H1 (cell line): Measurements from ENCODE around the gene AHCY.

ENCODE experiments used
- ASH2L ChIP-seq: fragments of 200-600, 300-600 bp; sonication (generic); IDR thresholded peaks from one replicate; pipeline ENCODE4 v1.7.1; 2017; ENCODE audit warnings: low read length
- CBX5 ChIP-seq: fragments of 300-800, 300-1000 bp; sonication (generic); IDR thresholded peaks from 2 replicates; pipeline ENCODE4 v1.7.1; 2016; ENCODE audit warnings: antibody characterized with exemption, low read length, low read depth
- CEBPB ChIP-seq: IDR thresholded peaks from 2 replicates; pipeline ENCODE4 v1.6.1; 2012; ENCODE audit warnings: low read depth, low read length
- CTCF ChIP-seq, 3 experiments: IDR thresholded peaks; 1 replicate in 2 of 3; 2 replicates in 1 of 3; pipeline versions ENCODE4 v1.5.1 to v1.6.1; 2011; ENCODE audit warnings: low read length in 3 of 3, mild to moderate bottlenecking in 3 of 3, inconsistent platforms in 2 of 3, low read depth in 1 of 3, moderate library complexity in 1 of 3; ENCODE audit not compliant: insufficient read depth in 1 of 3; ENCODE audit errors: control extremely low read depth in 1 of 3
- EP300 ChIP-seq, 2 experiments: IDR thresholded peaks; 1 replicate in 1 of 2; 2 replicates in 1 of 2; pipeline ENCODE4 v1.6.1; 2011 to 2012; ENCODE audit warnings: low read depth in 2 of 2, low read length in 2 of 2, mild to moderate bottlenecking in 2 of 2, borderline replicate concordance in 1 of 2, inconsistent platforms in 1 of 2, moderate library complexity in 1 of 2
- GABPA ChIP-seq: IDR thresholded peaks from 2 replicates; pipeline ENCODE4 v1.6.1; 2011; ENCODE audit warnings: mild to moderate bottlenecking, low read length, moderate library complexity, borderline replicate concordance; ENCODE audit not compliant: insufficient read depth
- HDAC6 ChIP-seq: IDR thresholded peaks from one replicate; pipeline ENCODE4 v1.7.1; 2012; ENCODE audit warnings: low read depth, mild to moderate bottlenecking, inconsistent platforms, low read length, moderate library complexity
- POLR2A ChIP-seq, 2 experiments: IDR thresholded peaks; 1 replicate in 1 of 2; 2 replicates in 1 of 2; pipeline ENCODE4 v1.6.1; 2011; ENCODE audit warnings: low read depth in 2 of 2, low read length in 2 of 2, mild to moderate bottlenecking in 2 of 2; ENCODE audit errors: control extremely low read depth in 1 of 2
- POLR2AphosphoS5 ChIP-seq: IDR thresholded peaks from 2 replicates; pipeline ENCODE4 v1.6.1; 2011; ENCODE audit warnings: low read depth, low read length
- RAD21 ChIP-seq, 2 experiments: IDR thresholded peaks in 1 of 2; conservative IDR thresholded peaks in 1 of 2; 2 replicates each; pipeline ENCODE4 v1.6.1; 2011; ENCODE audit warnings: low read depth in 2 of 2, low read length in 2 of 2, improper control_type of control experiment in 1 of 2, inconsistent platforms in 1 of 2, mild to moderate bottlenecking in 1 of 2, moderate library complexity in 1 of 2
- SP4 ChIP-seq: IDR thresholded peaks from 2 replicates; pipeline ENCODE4 v1.6.1; 2012; ENCODE audit warnings: low read length, inconsistent platforms
- SRF ChIP-seq: IDR thresholded peaks from 2 replicates; pipeline ENCODE4 v1.6.1; 2011; ENCODE audit warnings: mild to moderate bottlenecking, low read depth, low read length, moderate library complexity
- TBP ChIP-seq: IDR thresholded peaks from 2 replicates; pipeline ENCODE4 v1.6.1; 2011; ENCODE audit warnings: low read depth, low read length, improper control_type of control experiment
- TF ChIP-seq, protein P1 (sequence below): IDR thresholded peaks from 2 replicates; pipeline ENCODE4 v1.6.1; 2011; ENCODE audit warnings: low read length, improper control_type of control experiment

DNA sequence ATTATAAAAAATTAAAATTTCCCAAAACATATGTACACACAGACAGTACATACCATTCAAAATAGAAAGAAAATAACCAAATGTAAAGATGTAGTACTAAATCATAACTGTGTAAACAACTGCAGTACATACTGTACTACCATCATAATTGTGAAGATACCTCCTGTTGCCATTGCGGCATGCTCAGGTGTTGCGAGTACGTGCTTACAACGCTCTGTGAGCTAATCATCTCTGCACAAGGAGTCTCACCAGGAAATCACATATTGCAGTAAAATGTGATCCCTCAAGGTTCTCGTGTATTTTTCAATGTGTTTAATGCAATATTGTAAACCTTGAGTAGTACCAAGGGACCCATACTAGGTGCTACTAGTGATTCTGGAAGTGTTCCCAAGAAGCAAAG is 39.0 kb downstream of the AHCY start:
- TF ChIP-seq RAD21 (IDR thresholded peaks at IDR 0.05 in 1 of 2, conservative IDR thresholded peaks at IDR 0.05 in 1 of 2; ENCODE audit: low read depth in 2 of 2, low read length in 2 of 2) (no peak), CTCF (IDR thresholded peaks at IDR 0.05; ENCODE audit: control extremely low read depth in 1 of 3, insufficient read depth in 1 of 3, low read depth in 1 of 3, low read length in 3 of 3) (no peak), CEBPB (no peak), CBX5 (no peak), POLR2A (IDR thresholded peaks at IDR 0.05; ENCODE audit: control extremely low read depth in 1 of 2, low read depth in 2 of 2, low read length in 2 of 2) (no peak), POLR2AphosphoS5 (no peak), TBP (no peak), EP300 (IDR thresholded peaks at IDR 0.05; ENCODE audit: borderline replicate concordance in 1 of 2, low read depth in 2 of 2, low read length in 2 of 2) (no peak), SRF (no peak), HDAC6 (no peak), SP4 (no peak), ASH2L (no peak), GABPA (no peak)
- TF ChIP-seq, protein P1, sequence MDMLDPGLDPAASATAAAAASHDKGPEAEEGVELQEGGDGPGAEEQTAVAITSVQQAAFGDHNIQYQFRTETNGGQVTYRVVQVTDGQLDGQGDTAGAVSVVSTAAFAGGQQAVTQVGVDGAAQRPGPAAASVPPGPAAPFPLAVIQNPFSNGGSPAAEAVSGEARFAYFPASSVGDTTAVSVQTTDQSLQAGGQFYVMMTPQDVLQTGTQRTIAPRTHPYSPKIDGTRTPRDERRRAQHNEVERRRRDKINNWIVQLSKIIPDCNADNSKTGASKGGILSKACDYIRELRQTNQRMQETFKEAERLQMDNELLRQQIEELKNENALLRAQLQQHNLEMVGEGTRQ, result no peak
